Glutamatergic neuron (in vitro differentiated cells): ENCODE measurements around the gene TNS3. TPM values are rescaled to one million over a fixed set of nuclear protein-coding genes. Genes with fewer than 3 reads are reported as not detected.
"Not testable (repeated sequence)": the region's sequence is repeated elsewhere in the genome, so short reads cannot be mapped to it uniquely, and the experiment has no call there.

Experiments used
- DNase-seq: peaks from one replicate; pipeline ENCODE4 v3.0.0; 2022
- H3K27ac Mint-ChIP-seq: one replicate; pipeline ENCODE4 v1.8.0; 2020; ENCODE audit warnings: mild to moderate bottlenecking, mixed read lengths, inconsistent platforms; ENCODE audit not compliant: unreplicated experiment
- H3K27me3 Mint-ChIP-seq: one replicate; pipeline ENCODE4 v1.8.0; 2020; ENCODE audit warnings: mild to moderate bottlenecking, moderate library complexity, mixed read lengths, inconsistent platforms; ENCODE audit not compliant: unreplicated experiment
- H3K36me3 Mint-ChIP-seq: one replicate; pipeline ENCODE4 v1.8.0; 2020; ENCODE audit warnings: mild to moderate bottlenecking, mixed read lengths, inconsistent platforms; ENCODE audit not compliant: unreplicated experiment
- H3K4me1 Mint-ChIP-seq: one replicate; pipeline ENCODE4 v1.8.0; 2020; ENCODE audit warnings: mild to moderate bottlenecking, low read depth, mixed read lengths, inconsistent platforms; ENCODE audit not compliant: unreplicated experiment
- H3K4me3 Mint-ChIP-seq: one replicate; pipeline ENCODE4 v1.8.0; 2020; ENCODE audit warnings: mild to moderate bottlenecking, mixed read lengths, inconsistent platforms; ENCODE audit not compliant: unreplicated experiment
- H3K9me3 Mint-ChIP-seq: one replicate; pipeline ENCODE4 v1.8.0; 2020; ENCODE audit warnings: mild to moderate bottlenecking, moderate library complexity, mixed read lengths, inconsistent platforms; ENCODE audit not compliant: unreplicated experiment
- CTCF ChIP-seq: fragments of 200-600 bp; sonication (generic); IDR thresholded peaks from one replicate; pipeline ENCODE4 v1.5.0; 2021; ENCODE audit not compliant: partially characterized antibody, unreplicated experiment
- total RNA-seq: library from RNA; stranded (reverse); fragmentation: NEBNext Ultra II Directional; extraction: Animal tissue kit (Norgen Biotek cat#: 25700); gene quantifications from one replicate; pipeline ENCODE4 v1.2.1, GENCODE V29; 2021; ENCODE audit not compliant: unreplicated experiment

TNS3 gene
- total RNA-seq, 1 donor from 2014 or later: 3.8 TPM

GRCh38 chr7:47264021-47264651 is 317.8 kb downstream of the TNS3 start:
- no peak for TF ChIP-seq CTCF
- no peak for DNase-seq
- Mint-ChIP-seq H3K4me3 (no peak overlapping the region), H3K36me3 (no peaks in the 10 kb centered on the region), H3K9me3 (no peaks in the 10 kb centered on the region), H3K27ac (no peak overlapping the region), H3K27me3 (peaks cover 5% of the 10 kb centered on the region), H3K4me1 (peaks cover 6% of the 10 kb centered on the region)

GRCh38 chr7:47262881-47263280 is 319.0 kb downstream of the TNS3 start:
- Mint-ChIP-seq H3K27me3 (peaks cover 5% of the 10 kb centered on the region), H3K4me3 (no peak overlapping the region), H3K9me3 (no peaks in the 10 kb centered on the region), H3K27ac (no peak overlapping the region), H3K36me3 (no peaks in the 10 kb centered on the region), H3K4me1 (peaks cover 6% of the 10 kb centered on the region)
- no peak for DNase-seq
- no peak for TF ChIP-seq CTCF

- not testable (repeated sequence) for H3K4me3 Mint-ChIP-seq, H3K27me3 Mint-ChIP-seq
Measured at GRCh38 chr7:47262160-47262559, 319.8 kb downstream of the TNS3 start.

GRCh38 chr7:47260270-47260669 is 321.6 kb downstream of the TNS3 start:
- Mint-ChIP-seq H3K4me1 (peaks cover 7% of the 10 kb centered on the region), H3K4me3 (no peak overlapping the region), H3K9me3 (peaks cover 2% of the 10 kb centered on the region), H3K27ac (no peak overlapping the region), H3K36me3 (no peaks in the 10 kb centered on the region), H3K27me3 (peaks cover 7% of the 10 kb centered on the region)
- TF ChIP-seq CTCF: no peak
- DNase-seq: no peak

More at GRCh38 chr7:47262160-47262559, 319.8 kb downstream of the TNS3 start:
- not testable (repeated sequence) for H3K9me3 Mint-ChIP-seq, DNase-seq, H3K36me3 Mint-ChIP-seq, H3K27ac Mint-ChIP-seq, H3K4me1 Mint-ChIP-seq

GRCh38 chr7:47259682-47260081 is 322.2 kb downstream of the TNS3 start:
- no peaks in the 10 kb centered on the region for H3K36me3 Mint-ChIP-seq
- H3K4me3 Mint-ChIP-seq: no peak overlapping the region
- peaks cover 3% of the 10 kb centered on the region for H3K9me3 Mint-ChIP-seq

More at GRCh38 chr7:47259682-47260081, 322.2 kb downstream of the TNS3 start:
- no peak for TF ChIP-seq CTCF
- Mint-ChIP-seq H3K27ac (no peak overlapping the region), H3K4me1 (peaks cover 7% of the 10 kb centered on the region), H3K27me3 (peaks cover 7% of the 10 kb centered on the region)
- DNase-seq: no peak
